T-helper 2 cell treated with Interferon-gamma antibody and Interleukin-4, amounts not matched to agents 5 μg/mL and 100 μg/mL, for 36 hours (primary cell): Measurements from ENCODE around the gene CTIF.

ENCODE experiments used
- DNase-seq: peaks from one replicate; pipeline ENCODE4 v3.0.0; 2021; ENCODE audit warnings: low spot score
- H3K27ac Mint-ChIP-seq: one replicate; pipeline ENCODE4 v1.8.0; 2021; ENCODE audit warnings: mild to moderate bottlenecking, mixed read lengths
- H3K27me3 Mint-ChIP-seq: one replicate; pipeline ENCODE4 v1.8.0; 2021; ENCODE audit warnings: low read depth, mixed read lengths
- H3K36me3 Mint-ChIP-seq: one replicate; pipeline ENCODE4 v1.8.0; 2021; ENCODE audit warnings: low read depth, mixed read lengths
- H3K4me1 Mint-ChIP-seq: one replicate; pipeline ENCODE4 v1.8.0; 2021; ENCODE audit warnings: low read depth, mixed read lengths
- H3K4me3 Mint-ChIP-seq: one replicate; pipeline ENCODE4 v1.8.0; 2022; ENCODE audit warnings: mild to moderate bottlenecking, moderate library complexity, mixed read lengths
- H3K9me3 Mint-ChIP-seq: one replicate; pipeline ENCODE4 v1.8.0; 2021; ENCODE audit warnings: mixed read lengths

CTIF gene

DNA sequence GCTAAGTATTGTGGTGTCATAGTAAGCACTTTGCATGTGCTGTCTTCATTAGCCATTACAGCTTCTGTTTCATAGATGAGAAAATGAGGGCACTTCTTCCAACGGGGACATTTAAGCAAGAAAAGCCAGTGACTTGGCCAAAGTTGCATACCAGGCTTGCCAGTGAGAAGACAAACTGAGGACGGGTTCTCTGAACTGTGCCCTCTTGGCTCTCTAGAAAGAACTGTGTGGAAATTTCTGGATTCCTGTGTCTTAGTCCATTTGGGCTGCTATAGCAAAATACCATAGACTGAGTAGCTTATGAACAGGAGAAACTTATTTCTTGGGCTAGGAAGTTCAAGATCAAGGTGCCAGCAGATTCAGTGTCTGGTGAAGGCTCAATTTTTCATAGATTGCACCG is 13.3 kb downstream of the CTIF start:
- H3K4me1 Mint-ChIP-seq, result no peaks in the 10 kb centered on the region
- no peak for DNase-seq
- no peak overlapping the region for H3K27ac Mint-ChIP-seq
- no peak overlapping the region for H3K4me3 Mint-ChIP-seq
- no peaks in the 10 kb centered on the region for H3K9me3 Mint-ChIP-seq
- H3K27me3 Mint-ChIP-seq, result no peaks in the 10 kb centered on the region
- H3K36me3 Mint-ChIP-seq, result no peaks in the 10 kb centered on the region

DNA sequence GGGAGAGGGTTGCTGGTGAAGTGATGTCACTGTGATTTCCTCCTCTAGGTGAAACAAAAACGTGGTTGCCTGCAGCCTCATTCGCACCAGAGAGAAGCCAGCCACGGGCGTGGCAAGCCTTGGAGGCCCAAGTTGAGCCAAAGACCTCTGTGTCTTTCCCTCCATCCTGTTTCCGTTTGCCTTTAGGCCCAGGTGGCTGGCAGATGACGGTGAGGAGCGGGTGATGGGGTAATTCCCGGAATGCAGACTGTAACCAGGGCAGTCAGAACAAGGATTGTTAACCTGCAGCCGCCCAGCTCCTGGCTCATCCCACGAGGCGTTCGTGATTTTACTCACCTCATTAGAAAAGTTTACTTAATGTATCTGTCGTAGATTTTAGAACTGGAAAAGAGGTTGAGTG is 14.4 kb downstream of the CTIF start:
- Mint-ChIP-seq H3K27ac (no peak overlapping the region), H3K27me3 (peaks cover 4% of the 10 kb centered on the region), H3K9me3 (no peaks in the 10 kb centered on the region), H3K36me3 (no peaks in the 10 kb centered on the region), H3K4me1 (no peaks in the 10 kb centered on the region), H3K4me3 (no peak overlapping the region)
- DNase-seq, result no peak

DNA sequence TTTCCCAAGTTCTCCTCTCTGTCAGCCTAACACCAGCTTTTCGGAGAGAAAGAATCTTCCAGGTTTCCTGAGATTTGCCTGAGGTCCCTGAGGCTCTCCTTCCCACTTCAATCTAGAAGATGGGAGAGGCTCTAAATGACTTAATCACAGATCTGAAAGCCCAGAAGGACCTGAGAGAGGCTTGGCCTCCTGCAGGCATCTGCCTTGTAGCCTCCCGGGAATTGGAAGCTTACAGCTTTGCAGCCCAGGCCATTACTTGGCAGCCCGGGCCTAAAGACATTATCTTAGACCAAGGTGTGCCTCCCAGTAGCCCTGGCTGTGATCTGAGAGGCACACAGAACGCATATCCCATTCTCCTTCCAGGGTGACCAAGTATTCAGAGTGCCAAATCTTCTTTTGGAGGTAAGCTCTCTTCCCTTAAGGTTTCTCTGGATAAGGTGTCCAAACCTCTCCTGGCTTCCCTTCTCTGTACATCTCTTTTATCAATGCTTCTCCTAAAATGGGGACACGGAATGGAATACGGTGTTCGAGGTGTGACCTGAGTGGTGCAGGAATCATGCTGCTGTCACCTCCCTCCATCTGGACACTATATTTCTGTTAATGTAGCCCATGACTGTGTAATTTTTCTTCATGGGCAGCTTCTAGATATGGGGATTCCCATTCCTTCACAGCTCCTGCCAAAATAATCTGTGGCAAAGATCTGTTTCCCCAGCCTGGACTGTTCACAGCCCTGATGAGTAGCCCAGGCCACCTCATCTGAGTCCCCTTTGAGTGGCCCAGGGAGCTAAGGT is 16.0 kb downstream of the CTIF start:
- Mint-ChIP-seq H3K27me3 (peaks cover 7% of the 10 kb centered on the region), H3K27ac (no peak overlapping the region), H3K9me3 (no peaks in the 10 kb centered on the region), H3K36me3 (no peaks in the 10 kb centered on the region), H3K4me3 (no peak overlapping the region), H3K4me1 (no peaks in the 10 kb centered on the region)
- no peak for DNase-seq

DNA sequence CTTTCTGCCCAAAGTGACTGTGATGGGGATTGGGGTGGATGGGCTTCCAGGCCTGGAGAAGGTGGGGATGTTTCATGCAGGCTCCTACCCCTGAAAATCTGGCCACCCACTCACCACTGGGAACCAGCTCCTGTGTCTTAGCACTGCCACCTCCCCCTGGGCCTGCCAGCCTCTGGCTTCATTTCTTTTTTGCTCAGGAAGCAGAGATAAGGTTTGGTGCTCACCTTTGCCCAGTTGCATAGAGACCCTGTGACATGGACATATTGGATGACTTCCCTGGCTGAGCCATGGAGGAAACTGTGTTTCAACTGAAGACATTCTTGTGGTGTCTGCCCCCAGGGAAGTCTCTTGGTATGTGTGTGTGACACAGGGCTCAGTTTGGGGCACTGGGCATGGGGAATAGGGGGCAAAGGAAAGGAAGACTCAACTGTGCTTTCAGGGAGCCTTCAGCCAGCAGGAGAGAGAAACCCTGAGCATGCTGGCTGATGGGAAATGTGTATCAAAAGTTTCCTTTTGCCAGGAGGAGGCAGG is 16.7 kb downstream of the CTIF start:
- Mint-ChIP-seq H3K27ac (no peak overlapping the region), H3K4me3 (no peak overlapping the region), H3K4me1 (no peaks in the 10 kb centered on the region), H3K36me3 (no peaks in the 10 kb centered on the region), H3K9me3 (no peaks in the 10 kb centered on the region), H3K27me3 (peaks cover 7% of the 10 kb centered on the region)
- no peak for DNase-seq

DNA sequence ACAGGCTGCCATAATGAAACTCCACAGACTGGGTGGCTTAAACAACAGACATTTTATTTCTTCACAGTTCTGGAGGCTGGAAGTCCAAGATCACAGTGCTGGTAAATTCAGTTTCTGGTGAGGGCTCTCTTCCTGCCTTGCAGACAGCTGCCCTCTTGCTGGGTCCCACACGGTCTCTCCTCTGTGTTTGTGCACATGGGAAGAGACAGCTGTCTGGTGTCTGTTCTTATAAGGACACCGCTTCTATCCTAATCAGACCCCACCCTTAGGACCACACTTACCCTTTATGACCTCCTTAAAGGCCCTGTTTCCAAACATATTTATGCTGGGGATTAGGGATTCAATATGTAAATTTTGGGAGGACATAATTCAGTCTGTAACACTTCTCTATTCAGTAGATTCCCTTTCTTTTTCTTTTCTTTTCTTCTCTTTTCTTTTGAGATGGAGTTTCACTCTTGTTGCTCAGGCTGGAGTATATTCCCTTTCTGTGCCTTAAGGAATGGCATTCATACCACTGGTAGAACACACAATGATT is 18.9 kb downstream of the CTIF start:
- no peaks in the 10 kb centered on the region for H3K4me1 Mint-ChIP-seq
- no peak overlapping the region for H3K27ac Mint-ChIP-seq
- no peaks in the 10 kb centered on the region for H3K9me3 Mint-ChIP-seq
- DNase-seq, result no peak
- H3K4me3 Mint-ChIP-seq, result no peak overlapping the region
- no peaks in the 10 kb centered on the region for H3K36me3 Mint-ChIP-seq
- peaks cover 7% of the 10 kb centered on the region for H3K27me3 Mint-ChIP-seq

DNA sequence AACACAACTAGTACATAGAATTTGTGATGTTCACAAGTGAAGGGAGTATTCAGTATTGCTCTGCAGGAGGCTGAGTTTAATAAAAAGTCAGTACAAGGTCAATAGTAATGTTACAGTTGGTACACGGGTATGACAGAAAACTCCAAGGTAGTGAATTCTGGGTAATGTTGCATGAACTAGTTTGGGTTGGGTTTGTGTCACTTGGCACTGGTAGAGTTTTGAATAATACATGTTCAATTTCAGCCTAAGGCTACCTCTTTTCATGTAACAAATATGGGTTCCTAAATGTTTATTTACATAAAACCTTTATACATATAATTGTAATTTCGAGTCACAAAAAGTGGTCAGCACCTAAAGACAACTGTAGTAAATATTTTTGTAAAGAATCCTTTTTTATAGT is 19.4 kb downstream of the CTIF start:
- DNase-seq, result no peak
- no peaks in the 10 kb centered on the region for H3K9me3 Mint-ChIP-seq
- H3K36me3 Mint-ChIP-seq, result no peaks in the 10 kb centered on the region
- H3K27ac Mint-ChIP-seq, result no peak overlapping the region
- peaks cover 7% of the 10 kb centered on the region for H3K27me3 Mint-ChIP-seq
- no peak overlapping the region for H3K4me3 Mint-ChIP-seq
- no peaks in the 10 kb centered on the region for H3K4me1 Mint-ChIP-seq

DNA sequence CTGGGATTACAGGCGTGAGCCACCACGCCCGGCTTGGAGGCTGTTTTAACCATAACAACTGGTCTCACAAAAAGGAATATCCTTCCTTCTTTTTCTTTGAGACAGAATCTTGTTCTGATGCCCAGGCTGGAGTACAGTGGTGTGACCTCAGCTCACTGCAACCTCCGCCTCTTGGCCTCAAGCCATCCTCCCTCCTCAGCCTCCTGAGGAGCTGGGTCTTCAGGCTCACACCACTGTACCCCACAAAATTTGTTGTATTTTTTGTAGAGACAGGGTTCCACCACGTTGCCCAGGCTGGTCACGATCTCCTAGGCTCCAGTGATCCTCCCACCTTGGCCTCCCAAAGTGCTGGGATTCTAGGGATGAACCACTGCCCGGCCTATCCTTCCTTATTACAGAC is 21.7 kb downstream of the CTIF start:
- Mint-ChIP-seq H3K27me3 (peaks cover 7% of the 10 kb centered on the region), H3K27ac (no peak overlapping the region), H3K4me1 (no peaks in the 10 kb centered on the region), H3K4me3 (no peak overlapping the region), H3K9me3 (no peaks in the 10 kb centered on the region), H3K36me3 (no peaks in the 10 kb centered on the region)
- no peak for DNase-seq

DNA sequence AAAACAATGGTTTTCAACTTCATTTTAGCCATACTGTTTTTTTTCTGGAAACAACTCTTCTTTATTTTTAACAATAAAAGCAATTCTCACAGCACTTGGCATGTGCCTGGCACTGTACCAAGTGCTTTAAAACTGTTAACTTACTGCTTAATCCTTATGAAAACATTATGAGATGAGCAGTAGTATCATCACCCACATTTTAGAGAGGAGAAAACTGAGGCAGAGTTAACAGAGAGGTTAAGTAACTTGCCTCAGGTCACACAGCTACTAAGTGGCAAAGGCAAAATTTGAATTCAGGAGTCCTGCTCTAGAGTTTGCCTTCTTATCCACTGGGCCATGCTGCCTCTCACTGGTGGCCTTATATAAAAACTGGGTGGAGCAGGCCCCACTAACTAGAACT is 23.2 kb downstream of the CTIF start:
- Mint-ChIP-seq H3K4me3 (no peak overlapping the region), H3K36me3 (no peaks in the 10 kb centered on the region), H3K27ac (no peak overlapping the region), H3K9me3 (no peaks in the 10 kb centered on the region), H3K27me3 (peaks cover 7% of the 10 kb centered on the region), H3K4me1 (no peaks in the 10 kb centered on the region)
- DNase-seq, result no peak

DNA sequence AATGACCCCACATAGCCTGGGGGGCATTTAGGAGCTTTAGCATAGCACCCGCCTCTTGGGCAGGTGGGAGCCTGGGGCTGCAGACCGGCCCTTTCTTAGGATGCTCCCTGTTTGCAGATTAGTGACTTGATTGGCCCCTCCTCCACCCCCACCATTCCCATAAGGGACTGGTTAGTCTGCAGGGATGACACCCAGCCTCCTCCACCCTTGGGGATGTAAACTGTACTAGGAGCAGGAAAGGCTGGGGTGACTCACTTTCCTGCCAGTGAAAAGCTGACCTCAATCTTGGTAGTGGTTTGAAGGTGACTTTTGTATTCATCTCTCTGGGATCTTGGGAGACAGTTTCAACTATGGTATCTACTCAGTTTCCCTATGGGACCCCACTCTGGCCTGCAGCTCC is 24.2 kb downstream of the CTIF start:
- no peak overlapping the region for H3K27ac Mint-ChIP-seq
- no peaks in the 10 kb centered on the region for H3K4me1 Mint-ChIP-seq
- no peak for DNase-seq
- H3K9me3 Mint-ChIP-seq, result no peaks in the 10 kb centered on the region
- no peak overlapping the region for H3K4me3 Mint-ChIP-seq
- peaks cover 5% of the 10 kb centered on the region for H3K27me3 Mint-ChIP-seq
- no peaks in the 10 kb centered on the region for H3K36me3 Mint-ChIP-seq

DNA sequence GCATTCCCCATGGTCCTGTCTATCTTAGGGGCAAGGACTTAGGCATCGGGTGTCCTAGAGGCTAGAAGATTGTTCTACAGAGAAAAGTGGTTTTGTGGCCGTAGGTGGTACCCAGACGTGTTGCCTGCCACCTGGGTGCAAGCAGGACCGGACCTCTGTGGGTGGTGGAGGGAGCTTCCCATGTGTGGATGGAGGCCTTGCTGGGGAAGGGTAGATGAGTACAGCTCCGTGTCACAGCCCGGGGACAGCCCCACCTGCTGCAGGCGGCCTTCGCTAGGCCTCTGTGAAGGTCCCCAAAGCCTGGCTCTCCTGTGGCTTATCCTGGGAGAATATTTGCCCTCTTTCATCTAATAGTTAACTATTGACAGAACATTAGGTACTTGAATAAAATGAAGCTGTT is 25.3 kb downstream of the CTIF start:
- no peak for DNase-seq
- H3K9me3 Mint-ChIP-seq, result no peaks in the 10 kb centered on the region
- H3K27me3 Mint-ChIP-seq, result peaks cover 2% of the 10 kb centered on the region
- H3K4me1 Mint-ChIP-seq, result no peaks in the 10 kb centered on the region
- no peak overlapping the region for H3K4me3 Mint-ChIP-seq
- H3K27ac Mint-ChIP-seq, result no peak overlapping the region
- H3K36me3 Mint-ChIP-seq, result no peaks in the 10 kb centered on the region

DNA sequence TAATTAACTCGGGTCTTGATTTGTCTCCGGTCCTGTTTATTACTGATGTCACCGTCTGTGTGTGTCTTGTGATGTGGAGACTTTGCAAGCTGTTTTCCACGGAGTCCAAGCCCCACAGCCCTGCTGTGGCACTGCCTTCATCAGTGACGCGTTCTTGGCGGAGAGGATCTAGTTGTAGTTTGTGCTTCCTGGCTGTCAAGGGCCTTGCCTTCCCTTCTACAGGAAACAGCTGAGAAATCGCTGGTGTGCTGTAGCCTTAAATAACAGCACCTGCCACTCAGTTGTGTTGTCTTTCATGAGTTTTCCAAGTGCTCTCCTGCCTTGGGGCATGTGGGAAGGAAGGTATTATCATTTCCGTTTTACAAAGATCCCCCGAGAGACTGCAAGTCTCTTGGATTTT is 26.3 kb downstream of the CTIF start:
- no peak overlapping the region for H3K4me3 Mint-ChIP-seq
- H3K9me3 Mint-ChIP-seq, result no peaks in the 10 kb centered on the region
- no peak for DNase-seq
- H3K27ac Mint-ChIP-seq, result no peak overlapping the region
- H3K36me3 Mint-ChIP-seq, result no peaks in the 10 kb centered on the region
- no peaks in the 10 kb centered on the region for H3K4me1 Mint-ChIP-seq
- no peaks in the 10 kb centered on the region for H3K27me3 Mint-ChIP-seq

DNA sequence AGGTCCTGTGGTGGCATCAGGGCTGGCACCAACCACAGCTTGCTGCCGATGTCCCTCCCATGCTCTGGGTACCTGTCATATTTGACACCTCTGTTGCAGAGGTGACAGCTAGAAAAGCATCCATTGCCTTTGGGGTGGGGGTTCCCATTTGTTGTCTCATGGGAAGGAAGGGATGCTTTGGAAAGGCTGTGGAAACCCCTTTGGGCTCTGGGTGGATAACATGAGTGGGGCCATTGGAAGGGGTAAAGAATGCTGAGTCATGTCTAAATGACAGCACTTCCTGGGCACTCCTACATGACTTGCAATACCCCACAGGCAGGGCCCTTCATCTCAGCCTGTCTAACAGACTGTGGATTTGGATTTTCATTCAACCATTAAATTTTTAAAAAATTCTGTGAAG is 27.8 kb downstream of the CTIF start:
- Mint-ChIP-seq H3K27ac (no peak overlapping the region), H3K36me3 (no peaks in the 10 kb centered on the region), H3K9me3 (no peaks in the 10 kb centered on the region), H3K27me3 (no peaks in the 10 kb centered on the region), H3K4me3 (no peak overlapping the region), H3K4me1 (no peaks in the 10 kb centered on the region)
- no peak for DNase-seq

DNA sequence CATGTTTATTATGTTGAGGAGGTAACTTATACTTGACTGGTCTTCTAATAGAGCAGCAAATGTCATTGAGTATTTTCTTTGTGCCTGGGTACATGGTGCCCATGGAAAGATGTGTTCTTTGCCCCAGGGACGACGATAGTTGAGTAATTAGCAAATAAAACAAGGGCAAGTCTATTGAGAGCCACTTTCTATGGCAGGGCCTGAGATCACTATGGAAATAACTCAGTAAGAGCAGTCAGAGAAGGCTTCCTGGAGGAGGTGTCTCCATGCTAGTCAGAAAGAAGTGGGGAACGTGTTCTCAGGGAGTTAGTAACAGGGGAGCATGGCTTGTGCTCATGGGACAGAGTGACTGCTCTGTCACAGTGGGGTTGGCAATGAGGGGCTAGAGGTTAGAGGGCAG is 28.6 kb downstream of the CTIF start:
- no peaks in the 10 kb centered on the region for H3K27me3 Mint-ChIP-seq
- DNase-seq, result no peak
- H3K4me1 Mint-ChIP-seq, result no peaks in the 10 kb centered on the region
- H3K4me3 Mint-ChIP-seq, result no peak overlapping the region
- no peaks in the 10 kb centered on the region for H3K36me3 Mint-ChIP-seq
- no peak overlapping the region for H3K27ac Mint-ChIP-seq
- H3K9me3 Mint-ChIP-seq, result no peaks in the 10 kb centered on the region

DNA sequence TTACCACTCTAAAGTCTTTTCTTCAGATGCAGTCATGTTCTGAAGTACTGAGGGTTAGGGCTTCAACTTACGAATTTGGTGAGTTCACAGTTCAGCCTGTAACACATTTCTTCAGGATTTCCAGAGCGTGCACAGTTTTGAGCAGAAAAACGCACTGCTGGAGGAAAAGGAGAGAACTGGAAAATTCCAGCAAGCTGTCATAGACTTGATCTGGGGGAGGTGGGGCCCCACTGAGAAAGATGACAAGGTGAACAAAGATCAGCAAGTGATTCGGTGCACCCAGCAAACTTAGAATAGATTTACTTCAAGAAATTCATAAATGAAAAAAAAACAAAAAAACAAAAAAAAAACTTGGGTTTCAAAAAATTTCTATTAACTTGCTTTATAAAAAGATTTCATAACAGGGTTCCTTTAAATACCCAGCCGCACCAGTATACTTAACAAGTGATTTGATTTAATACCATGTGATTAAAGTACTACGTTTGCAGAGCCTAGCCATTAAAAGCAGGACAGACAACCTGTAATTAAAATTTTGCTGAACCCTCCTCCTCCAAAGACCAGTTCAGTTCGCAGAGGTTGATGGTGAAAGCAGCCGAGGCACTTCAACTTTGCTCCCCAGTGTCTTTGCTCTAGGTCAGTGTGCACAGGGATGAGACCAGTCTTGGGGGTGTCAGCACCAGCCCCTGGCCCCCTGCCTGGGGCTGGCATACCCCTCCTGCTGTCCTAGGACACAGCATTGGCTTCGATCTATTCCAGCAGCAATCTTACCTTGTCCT is 30.5 kb downstream of the CTIF start:
- H3K4me1 Mint-ChIP-seq, result no peaks in the 10 kb centered on the region
- H3K27ac Mint-ChIP-seq, result no peak overlapping the region
- no peaks in the 10 kb centered on the region for H3K27me3 Mint-ChIP-seq

More for the DNA sequence above, 30.5 kb downstream of the CTIF start:
- H3K4me3 Mint-ChIP-seq, result no peak overlapping the region
- no peak for DNase-seq
- no peaks in the 10 kb centered on the region for H3K9me3 Mint-ChIP-seq
- no peaks in the 10 kb centered on the region for H3K36me3 Mint-ChIP-seq
